HepG2 (cell line): ENCODE results near the gene JADE3. TPM values are rescaled to one million over a fixed set of nuclear protein-coding genes. Genes with fewer than 3 reads are reported as not detected.

Source experiments
- HNF4G ChIP-seq, 2 experiments: sonication (generic) in 1 of 2; formaldehyde crosslinking in 1 of 2; IDR thresholded peaks; 2 replicates each; pipeline versions ENCODE4 v1.4.0 to v1.6.1; 2011 to 2020; ENCODE audit warnings: borderline replicate concordance in 2 of 2, low read depth in 2 of 2, mild to moderate bottlenecking in 2 of 2, low read length in 1 of 2, missing genetic modification reagents in 1 of 2, moderate library complexity in 1 of 2
- NFYC ChIP-seq: IDR thresholded peaks from 2 replicates; pipeline ENCODE4 v1.6.1; 2016; ENCODE audit warnings: missing genetic modification reagents, missing compliant biosample characterization
- RARA ChIP-seq: IDR thresholded peaks from 2 replicates; pipeline ENCODE4 v1.6.1; 2016; ENCODE audit warnings: missing genetic modification reagents, missing compliant biosample characterization
- SNAPC2 ChIP-seq: sonication (generic); formaldehyde crosslinking; IDR thresholded peaks from 2 replicates; pipeline ENCODE4 v1.8.1; 2022; ENCODE audit warnings: mild to moderate bottlenecking, missing genetic modification reagents
- TAF15 ChIP-seq: fragments of 200-400 bp; formaldehyde crosslinking; IDR thresholded peaks from one replicate; pipeline ENCODE4 v1.6.1; 2018; ENCODE audit warnings: mild to moderate bottlenecking, low read depth, low read length; ENCODE audit not compliant: poor library complexity, severe bottlenecking
- ZBTB42 ChIP-seq: sonication (generic); formaldehyde crosslinking; IDR thresholded peaks from 2 replicates; pipeline ENCODE4 v1.5.0; 2020; ENCODE audit warnings: mild to moderate bottlenecking, missing genetic modification reagents
- ZHX2 ChIP-seq, 2 experiments: sonication (generic) in 1 of 2; formaldehyde crosslinking in 1 of 2; IDR thresholded peaks; 2 replicates each; pipeline versions ENCODE4 v1.6.1 to v1.9.0; 2014 to 2022; ENCODE audit warnings: antibody characterized with exemption in 1 of 2, borderline replicate concordance in 1 of 2, inconsistent platforms in 1 of 2, low read depth in 1 of 2, missing genetic modification reagents in 1 of 2
- ZNF143 ChIP-seq: sonication (generic); formaldehyde crosslinking; IDR thresholded peaks from 2 replicates; pipeline ENCODE4 v1.4.0; 2020; ENCODE audit warnings: missing genetic modification reagents
- ZNF615 ChIP-seq: sonication (generic); formaldehyde crosslinking; IDR thresholded peaks from 2 replicates; pipeline ENCODE4 v1.5.0; 2020; ENCODE audit warnings: mild to moderate bottlenecking, missing genetic modification reagents, borderline replicate concordance
- ZNF710 ChIP-seq: sonication (generic); formaldehyde crosslinking; IDR thresholded peaks from 2 replicates; pipeline ENCODE4 v1.5.0; 2020; ENCODE audit warnings: mild to moderate bottlenecking, missing genetic modification reagents, borderline replicate concordance
- ZNF792 ChIP-seq: IDR thresholded peaks from 2 replicates; pipeline ENCODE4 v1.6.1; 2016
- polyA plus RNA-seq, 8 experiments: library from polyadenylated mRNA; depleted of rRNA in 3 of 8; stranded (reverse) in 7 of 8; unstranded in 1 of 8; fragments of >200 nt; fragmentation: Illumina TruSeq in 4 of 8; extraction: Trizol in 4 of 8; gene quantifications; 2 replicates each; pipeline versions ENCODE4 v1.2.1 to v1.2.3, GENCODE V29; 2011 to 2016; ENCODE audit warnings: low read depth in 4 of 8, missing spikeins in 1 of 8, mixed read lengths in 1 of 8; ENCODE audit not compliant: insufficient read depth in 1 of 8
- total RNA-seq, 5 experiments: library from RNA; depleted of rRNA; stranded (reverse); fragments of >200 nt; fragmentation: Illumina TruSeq; extraction: Trizol; gene quantifications; 2 replicates each; pipeline ENCODE4 v1.2.3, GENCODE V29; 2016; ENCODE audit warnings: low read depth in 1 of 5
- TF ChIP-seq, protein P1 (sequence below): sonication (generic); formaldehyde crosslinking; IDR thresholded peaks from 2 replicates; pipeline ENCODE4 v1.8.1; 2023; ENCODE audit warnings: mild to moderate bottlenecking, moderate library complexity, missing genetic modification reagents
- TF ChIP-seq, protein P2 (sequence below): sonication (generic); formaldehyde crosslinking; IDR thresholded peaks from 2 replicates; pipeline ENCODE4 v1.8.1; 2023; ENCODE audit warnings: missing genetic modification reagents, inconsistent platforms, borderline replicate concordance

Gene JADE3
- total and polyA plus RNA-seq, 2 of the 13 experiments (the other 11 are each of a cell fraction or from before 2014, with no cell fraction given), result 7.7 to 7.8 TPM

DNA sequence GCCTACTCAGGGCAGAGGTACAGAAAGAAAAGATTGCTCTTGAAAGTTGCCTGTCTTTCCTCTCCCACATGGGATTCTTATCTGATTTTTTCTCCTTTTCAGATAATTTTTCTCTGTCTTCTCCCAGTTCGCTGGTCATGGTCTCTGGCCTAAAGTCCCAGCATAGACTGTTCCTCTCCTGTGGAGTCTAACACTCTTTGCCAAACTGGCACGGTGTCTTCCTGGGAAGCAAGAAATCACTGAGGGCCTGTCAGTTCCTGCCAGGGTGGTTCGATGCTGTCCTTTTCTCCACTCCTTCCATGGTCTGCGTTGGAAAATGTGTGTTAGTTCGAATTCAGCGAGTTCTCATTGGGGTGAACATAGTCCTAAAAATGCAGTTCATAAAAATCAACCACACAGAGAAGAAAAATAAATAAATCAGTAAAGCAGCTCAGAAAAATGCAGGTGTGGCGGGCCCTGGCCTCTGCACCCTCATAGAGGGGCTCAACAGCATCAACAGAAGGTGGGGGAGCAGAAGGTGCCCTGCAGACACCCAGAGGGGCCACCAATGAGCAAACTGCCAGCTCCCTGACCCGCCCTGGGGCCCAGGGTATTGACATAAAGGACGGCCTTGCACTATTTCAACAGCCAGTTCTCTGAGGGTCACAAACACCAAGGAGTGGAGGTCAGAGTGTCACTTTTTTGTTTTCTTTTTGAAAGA is 168.1 kb downstream of the JADE3 start (continued):
- TF ChIP-seq, protein P1, sequence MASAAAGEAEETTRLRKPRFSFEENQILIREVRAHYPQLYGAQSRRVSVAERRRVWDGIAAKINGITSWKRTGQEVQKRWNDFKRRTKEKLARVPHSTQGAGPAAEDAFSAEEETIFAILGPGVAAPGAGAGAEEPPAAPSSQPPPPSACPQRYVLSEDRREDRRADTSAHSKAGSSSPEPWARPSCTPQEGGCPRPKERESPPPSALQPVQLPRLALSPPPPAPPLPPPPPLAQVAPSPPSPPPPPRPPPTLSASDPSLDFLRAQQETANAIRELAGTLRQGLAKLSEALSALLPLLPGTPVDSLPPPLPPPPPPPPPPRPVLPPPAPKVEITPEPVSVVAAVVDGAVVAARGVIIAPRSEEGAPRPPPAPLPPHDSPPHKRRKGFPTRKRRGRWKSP (CRISPR knock-in tag), result 0 out of 2 replicates have a peak, but pooled peaks have one; percentile 25
- TF ChIP-seq ZNF710, result peak; percentile 37; the same call in 1 of the 2 replicates
- TF ChIP-seq NFYC, result peak; percentile 52; the same call in 1 of the 2 replicates
- TF ChIP-seq ZNF615 (CRISPR knock-in tag), result no peak
- no peak for TF ChIP-seq TAF15
- 0 out of 2 replicates have a peak, but pooled peaks have one; percentile 51 for TF ChIP-seq ZNF792 (CRISPR knock-in tag)
- no peak for TF ChIP-seq SNAPC2 (CRISPR knock-in tag)
- TF ChIP-seq ZNF143, result no peak
- TF ChIP-seq ZBTB42 (CRISPR knock-in tag), result no peak
- TF ChIP-seq, protein P2, sequence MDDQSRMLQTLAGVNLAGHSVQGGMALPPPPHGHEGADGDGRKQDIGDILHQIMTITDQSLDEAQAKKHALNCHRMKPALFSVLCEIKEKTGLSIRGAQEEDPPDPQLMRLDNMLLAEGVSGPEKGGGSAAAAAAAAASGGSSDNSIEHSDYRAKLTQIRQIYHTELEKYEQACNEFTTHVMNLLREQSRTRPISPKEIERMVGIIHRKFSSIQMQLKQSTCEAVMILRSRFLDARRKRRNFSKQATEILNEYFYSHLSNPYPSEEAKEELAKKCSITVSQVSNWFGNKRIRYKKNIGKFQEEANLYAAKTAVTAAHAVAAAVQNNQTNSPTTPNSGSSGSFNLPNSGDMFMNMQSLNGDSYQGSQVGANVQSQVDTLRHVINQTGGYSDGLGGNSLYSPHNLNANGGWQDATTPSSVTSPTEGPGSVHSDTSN (CRISPR knock-in tag), result no peak
- TF ChIP-seq ZHX2 (IDR thresholded peaks at IDR 0.05; ENCODE audit: low read depth), result no peak
- no peak for TF ChIP-seq ZHX2 (CRISPR knock-in tag; IDR thresholded peaks at IDR 0.05; ENCODE audit: borderline replicate concordance)
- peak; percentile 86 for TF ChIP-seq HNF4G (IDR thresholded peaks at IDR 0.05; ENCODE audit: borderline replicate concordance, low read depth, low read length)
- no peak; the same call in 1 of the 2 replicates for TF ChIP-seq HNF4G (CRISPR knock-in tag; IDR thresholded peaks at IDR 0.05; ENCODE audit: borderline replicate concordance, low read depth)
- TF ChIP-seq RARA (CRISPR knock-in tag), result peak; percentile 94
